ENCODE measurements around the gene POU3F1. TPM values are rescaled to one million over a fixed set of nuclear protein-coding genes. Genes with fewer than 3 reads are reported as not detected.

The POU3F1 gene
- total and polyA plus RNA-seq, 10 of the 15 experiments (the other 5 are each of a cell fraction or from before 2014, with no cell fraction given): 0.04 to 0.53 (median 0.10) TPM; not detected in 3

DNA sequence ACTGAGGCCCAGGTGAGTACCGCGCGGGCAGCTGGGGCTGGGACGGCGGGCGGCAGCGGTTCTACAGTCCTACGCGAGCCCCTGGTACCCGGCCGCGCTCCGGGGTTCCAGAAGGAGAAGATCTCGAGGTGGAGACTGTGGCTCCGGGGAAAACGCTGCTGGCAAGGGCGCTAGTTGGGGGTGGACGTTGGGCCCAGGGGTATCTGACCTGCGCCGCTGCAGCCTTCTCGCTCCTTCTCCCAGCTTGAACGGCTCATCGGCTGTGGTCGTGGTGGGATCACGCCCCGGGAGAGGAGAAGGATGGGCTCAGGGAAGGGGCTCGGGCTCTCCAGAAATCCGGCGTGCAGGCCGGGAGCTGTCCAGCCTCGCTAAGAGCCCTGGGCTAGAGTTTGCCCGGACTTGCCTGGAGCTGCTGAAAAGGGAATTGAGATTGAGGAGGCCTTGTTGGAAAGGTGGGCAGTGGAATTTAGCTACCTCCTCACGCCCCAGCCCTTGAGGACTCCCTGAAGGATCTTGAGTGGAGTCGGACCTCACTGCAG lies 1.1 kb upstream of the POU3F1 start:
- Histone ChIP-seq H3K27ac (ENCODE audit: control insufficient read depth, insufficient read depth) (no peak overlapping the region), H3K4me3 (peak overlapping the region; percentile 57; the same call in 1 of the 2 replicates), H3K36me3 (ENCODE audit: control insufficient read depth in 2 of 2, insufficient read depth in 2 of 2, low read length in 1 of 2) (no peaks in the 10 kb centered on the region), H4K20me1 (ENCODE audit: control insufficient read depth, insufficient read depth) (no peaks in the 10 kb centered on the region; the same call in 1 of the 2 replicates), H2AFZ (ENCODE audit: control insufficient read depth, low read depth, low read length) (no peak overlapping the region; the same call in 1 of the 2 replicates), H3K79me2 (ENCODE audit: control insufficient read depth, insufficient read depth, low read length) (no peaks in the 10 kb centered on the region), H3K27me3 (replicated peaks in 1 of 2; ENCODE audit: control insufficient read depth in 2 of 2, insufficient read depth in 2 of 2, low read length in 1 of 2) (peaks cover 9 to 13% of the 10 kb centered on the region in 2 experiments), H3K9me3 (replicated peaks; ENCODE audit: control insufficient read depth, insufficient read depth, low read length) (no peaks in the 10 kb centered on the region), H3K4me1 (ENCODE audit: control insufficient read depth, insufficient read depth, low read length) (peaks cover 15% of the 10 kb centered on the region), H3K9ac (ENCODE audit: control insufficient read depth, insufficient read depth, low read length) (no peak overlapping the region), H3K4me2 (ENCODE audit: control insufficient read depth, insufficient read depth) (peak overlapping the region; percentile 94; the same call in 1 of the 2 replicates)
- in situ Hi-C loops (cut with MboI) (loop anchor here (25.0 kb wide), 1 partner anchor 540 kb away; no protein-coding TSS in a partner anchor), intact Hi-C loops (cut with micrococcal nuclease; ENCODE audit: unreplicated experiment) (no loop called here)
- SMC1A ChIA-PET (ENCODE audit: uncharacterized antibody, unreplicated experiment): interaction anchor here (1.2 to 23.8 kb wide), 7 partner anchors 9 to 543 kb away, joined by 3 to 316 read pairs (median 7); no protein-coding TSS in a partner anchor
- TF ChIP-seq MEF2B (IDR thresholded peaks at IDR 0.05; ENCODE audit: partially characterized antibody, poor library complexity, severe bottlenecking) (no peak), REST (IDR thresholded peaks at IDR 0.05; ENCODE audit: low read depth, low read length) (peak; percentile 67; the same call in 1 of the 2 replicates), ZNF24 (IDR thresholded peaks at IDR 0.05) (no peak), KAT2A (conservative IDR thresholded peaks at IDR 0.05; ENCODE audit: control insufficient read depth, low read depth, low read length) (no peak)
- 36% methylated on average over 27 of the region's 34 CpGs for WGBS (ENCODE audit: insufficient coverage, insufficient replicate concordance, low lambda C conversion rate, missing lambda C conversion rate)
- no peak for FAIRE-seq
- ATAC-seq: no peak
- RAD21 ChIA-PET (ENCODE audit: unreplicated experiment): interaction anchor here (0.8 to 3.4 kb wide), 12 partner anchors 9 to 772 kb away, joined by 3 to 20 read pairs (median 4); no protein-coding TSS in a partner anchor
- DNase-seq (ENCODE audit: low read depth, low spot score): no peak
- POLR2A ChIA-PET: interaction anchor here (0.6 to 1.6 kb wide), 6 partner anchors 11 to 819 kb away, joined by 3 to 4 read pairs (median 3); no protein-coding TSS in a partner anchor
- CTCF ChIA-PET: interaction anchor here (0.8 to 3.1 kb wide), 7 partner anchors 8 to 41 kb away, joined by 3 to 27 read pairs (median 3); no protein-coding TSS in a partner anchor
- no TSS peak for BruUV-seq (replicated peaks)

Measured in GM12878 (cell line).